ENCODE measurements around the gene ZNF219. TPM values are rescaled to one million over a fixed set of nuclear protein-coding genes. Genes with fewer than 3 reads are reported as not detected.
"Not testable (repeated sequence)": the region's sequence is repeated elsewhere in the genome, so short reads cannot be mapped to it uniquely, and the experiment has no call there.

The ZNF219 gene
- total and polyA plus RNA-seq, 10 donors, result 5.5 to 26.7 (median 12.1) TPM

DNA sequence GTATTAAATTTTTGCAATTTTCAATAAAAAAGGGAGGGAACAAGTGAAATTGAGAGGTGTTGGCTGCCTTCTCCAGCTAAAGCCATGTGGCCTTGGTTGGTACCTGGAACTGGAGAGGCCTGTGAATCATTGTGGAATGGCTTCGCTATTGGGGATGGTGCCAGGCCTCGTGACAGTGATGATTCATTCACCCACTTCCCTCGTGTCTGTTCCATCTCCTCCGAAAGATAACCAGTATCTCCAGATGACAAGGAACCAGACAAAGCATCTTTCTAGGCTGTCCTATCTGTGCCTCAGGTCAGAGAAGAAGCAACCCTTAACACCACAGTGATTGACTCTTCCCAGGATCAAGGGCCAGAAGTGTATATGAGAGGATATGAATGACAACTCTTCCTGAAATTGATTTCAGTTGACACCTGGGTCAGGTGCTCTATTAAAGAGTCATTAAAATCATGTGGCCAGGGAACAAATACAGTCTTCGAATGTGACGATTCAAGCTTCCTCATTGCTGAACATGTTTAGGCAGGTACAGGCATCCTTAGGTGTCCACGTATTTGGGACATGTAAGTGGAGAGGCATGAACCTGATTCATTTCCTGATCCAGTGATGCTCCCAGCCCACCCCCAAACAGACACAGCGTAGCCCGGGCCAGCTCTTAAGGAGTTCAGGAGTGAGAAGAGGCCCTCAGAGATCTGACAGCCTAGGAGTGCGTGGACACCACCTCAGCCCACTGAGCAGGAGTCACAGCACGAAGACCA, 56.6 kb downstream of the ZNF219 start, which contains the start of gene RNASE7:
Gene RNASE7 (plus strand): TSS at position 687 of the 758 bp plus-strand sequence. CDS start 631 bp downstream, outside the sequence.
- Histone ChIP-seq H3K9me3 (no peaks in the 10 kb centered on the region), H3K27me3 (replicated peaks in 1 of 7) (no peaks in the 10 kb centered on the region), H3K27ac (peak within 1 kb of the TSS in 5 of 8 donors; percentile 52 to 72 (median 59)), H3K4me3 (no peak within 1 kb of the TSS), H3K4me1 (peaks cover 14 to 53% (median 35%) of the 10 kb centered on the region in 6 donors), H3K36me3 (no peaks in the 10 kb centered on the region)
- WGBS, 5 donors, result 64 to 83% (median 68%) methylated on average over 11 of the region's 11 CpGs
- intact Hi-C loops (cut with DNase I; ENCODE audit: low total_unique reads), result no loop called here
- peak; percentile 20 for DNase-seq
- TF ChIP-seq POLR2A (IDR thresholded peaks at IDR 0.05), result no peak
- TF ChIP-seq, protein P1, sequence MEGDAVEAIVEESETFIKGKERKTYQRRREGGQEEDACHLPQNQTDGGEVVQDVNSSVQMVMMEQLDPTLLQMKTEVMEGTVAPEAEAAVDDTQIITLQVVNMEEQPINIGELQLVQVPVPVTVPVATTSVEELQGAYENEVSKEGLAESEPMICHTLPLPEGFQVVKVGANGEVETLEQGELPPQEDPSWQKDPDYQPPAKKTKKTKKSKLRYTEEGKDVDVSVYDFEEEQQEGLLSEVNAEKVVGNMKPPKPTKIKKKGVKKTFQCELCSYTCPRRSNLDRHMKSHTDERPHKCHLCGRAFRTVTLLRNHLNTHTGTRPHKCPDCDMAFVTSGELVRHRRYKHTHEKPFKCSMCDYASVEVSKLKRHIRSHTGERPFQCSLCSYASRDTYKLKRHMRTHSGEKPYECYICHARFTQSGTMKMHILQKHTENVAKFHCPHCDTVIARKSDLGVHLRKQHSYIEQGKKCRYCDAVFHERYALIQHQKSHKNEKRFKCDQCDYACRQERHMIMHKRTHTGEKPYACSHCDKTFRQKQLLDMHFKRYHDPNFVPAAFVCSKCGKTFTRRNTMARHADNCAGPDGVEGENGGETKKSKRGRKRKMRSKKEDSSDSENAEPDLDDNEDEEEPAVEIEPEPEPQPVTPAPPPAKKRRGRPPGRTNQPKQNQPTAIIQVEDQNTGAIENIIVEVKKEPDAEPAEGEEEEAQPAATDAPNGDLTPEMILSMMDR (IDR thresholded peaks at IDR 0.05 in 8 of 11, conservative IDR thresholded peaks at IDR 0.05 in 3 of 11), result no peak
- TF ChIP-seq POLR2AphosphoS5 (IDR thresholded peaks at IDR 0.05), result no peak

DNA sequence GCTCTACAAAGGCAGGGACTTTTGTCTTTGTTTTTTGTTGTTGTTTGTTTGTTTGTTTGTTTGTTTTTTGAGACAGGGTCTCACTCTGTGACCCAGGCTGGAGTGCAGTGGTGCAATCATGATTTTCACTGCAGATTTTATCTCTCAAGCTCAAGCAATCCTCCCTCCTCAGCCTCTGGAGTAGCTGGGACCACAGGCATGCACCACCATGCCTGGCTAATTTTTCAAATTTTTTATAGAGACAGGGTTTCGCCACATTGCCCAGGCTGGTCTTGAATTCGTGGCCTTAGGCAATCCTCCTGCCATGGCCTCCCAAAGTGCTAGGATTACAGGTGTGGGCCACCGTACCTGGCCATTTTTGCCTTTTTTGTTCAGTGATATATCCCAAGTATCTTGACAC, 57.5 kb downstream of the ZNF219 start:
- 78 to 88% (median 83%) methylated on average over 3 of the region's 3 CpGs for WGBS, 5 donors
- peaks cover 14 to 53% (median 35%) of the 10 kb centered on the region in 6 donors for H3K4me1 ChIP-seq
- peak; percentile 16 for DNase-seq
- intact Hi-C loops (cut with DNase I; ENCODE audit: low total_unique reads); H3K27me3 ChIP-seq (replicated peaks in 1 of 7); H3K27ac ChIP-seq; H3K4me3 ChIP-seq; H3K36me3 ChIP-seq; H3K9me3 ChIP-seq: not testable (repeated sequence)

DNA sequence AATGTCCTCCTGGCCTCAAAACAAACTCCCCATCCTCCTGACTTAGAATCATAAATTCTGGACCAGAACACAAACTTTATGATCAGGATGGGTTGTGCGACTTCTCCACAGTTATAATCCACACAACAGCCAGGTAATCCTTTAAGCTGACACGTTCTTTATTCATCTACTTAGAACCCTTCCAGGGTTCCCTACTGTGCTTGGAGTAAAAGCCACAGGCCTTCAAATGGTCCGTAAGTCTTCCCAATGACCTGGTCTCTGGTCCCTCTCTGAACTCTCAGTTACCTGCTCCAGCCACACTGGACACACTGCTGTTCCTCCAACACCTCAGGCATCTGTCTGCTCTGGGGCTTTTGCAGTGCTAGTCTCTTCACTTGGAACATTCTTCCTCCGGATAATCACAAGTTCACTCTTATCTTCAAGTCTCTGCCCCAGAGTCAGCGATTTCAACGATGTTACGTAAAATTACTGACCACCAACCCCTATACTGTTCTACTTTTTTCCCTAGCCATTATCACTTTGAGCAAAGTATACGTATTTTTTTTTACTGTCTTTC, 58.0 kb downstream of the ZNF219 start:
- Histone ChIP-seq H3K27me3 (replicated peaks in 1 of 7) (no peaks in the 10 kb centered on the region), H3K27ac (peak overlapping the region in 1 of 8 donors; percentile 76), H3K4me3 (no peak overlapping the region), H3K4me1 (peaks cover 14 to 53% (median 35%) of the 10 kb centered on the region in 6 donors), H3K9me3 (no peaks in the 10 kb centered on the region), H3K36me3 (no peaks in the 10 kb centered on the region)
- intact Hi-C loops (cut with DNase I; ENCODE audit: low total_unique reads), result no loop called here
- WGBS, 5 donors, result 71 to 86% (median 79%) methylated on average over 8 of the region's 8 CpGs
- peak; percentile 19 for DNase-seq
- TF ChIP-seq POLR2AphosphoS5 (IDR thresholded peaks at IDR 0.05), result no peak
- TF ChIP-seq, protein P1 (IDR thresholded peaks at IDR 0.05 in 8 of 11, conservative IDR thresholded peaks at IDR 0.05 in 3 of 11), result no peak
- no peak for TF ChIP-seq POLR2A (IDR thresholded peaks at IDR 0.05)

Small RNA genes within 50 kb of the gene (small RNA-seq; reads per million reads assigned to genes)
- gene RNU6-252P, result 0 reads per million in 4 donors

Other genes with a start within 250 kb of the ZNF219 start
- 10 to 100 TPM in 2 of 7 donors, 1 to 10 TPM in 5; 1.4 to 24.0 (median 2.7) TPM for gene RNASE3, start 207.3 kb downstream of the ZNF219 start, total RNA-seq
- 1 to 10 TPM in 2 of 3 donors, under 1 TPM in 1; 0.62 to 2.8 (median 2.4) TPM for gene RNASE3, start 207.3 kb downstream of the ZNF219 start, polyA plus RNA-seq
- 10 to 100 TPM in 6 of 7 donors, 1 to 10 TPM in 1; 8.8 to 27.6 (median 15.1) TPM for gene RNASE2, start 143.2 kb downstream of the ZNF219 start, total RNA-seq
- gene RNASE2, start 143.2 kb downstream of the ZNF219 start, polyA plus RNA-seq, result 10 to 100 TPM in 1 of 3 donors, 1 to 10 TPM in 2; 4.5 to 11.3 (median 6.7) TPM
- gene METTL17, start 108.7 kb downstream of the ZNF219 start, total RNA-seq, result 100 to 1,000 TPM in 2 of 7 donors, 10 to 100 TPM in 5; 58.9 to 119 (median 73.0) TPM
- 10 to 100 TPM; 72.8 to 92.1 (median 82.2) TPM for gene METTL17, start 108.7 kb downstream of the ZNF219 start, polyA plus RNA-seq
- under 1 TPM in 1 of 7 donors, not detected in 6; 0.23 TPM for gene SLC39A2, start 99.4 kb downstream of the ZNF219 start, total RNA-seq
- under 1 TPM; 0.06 to 0.16 (median 0.15) TPM for gene SLC39A2, start 99.4 kb downstream of the ZNF219 start, polyA plus RNA-seq
- gene NDRG2, start 73.6 kb downstream of the ZNF219 start, total RNA-seq, result 100 to 1,000 TPM; 101 to 335 (median 270) TPM
- gene NDRG2, start 73.6 kb downstream of the ZNF219 start, polyA plus RNA-seq, result 100 to 1,000 TPM in 1 of 3 donors, 10 to 100 TPM in 2; 72.4 to 174 (median 74.1) TPM
- gene TPPP2, start 68.4 kb downstream of the ZNF219 start, total RNA-seq, result under 1 TPM in 3 of 7 donors, not detected in 4; 0.57 to 0.91 (median 0.76) TPM
- under 1 TPM in 2 of 3 donors, not detected in 1; 0.09 to 0.22 TPM for gene TPPP2, start 68.4 kb downstream of the ZNF219 start, polyA plus RNA-seq
- under 1 TPM in 1 of 7 donors, not detected in 6; 0.30 TPM for gene RNASE13, start 63.8 kb downstream of the ZNF219 start, total RNA-seq
- not detected for gene RNASE13, start 63.8 kb downstream of the ZNF219 start, polyA plus RNA-seq
- gene RNASE7, start 56.3 kb downstream of the ZNF219 start, total RNA-seq, result not detected
- gene RNASE7, start 56.3 kb downstream of the ZNF219 start, polyA plus RNA-seq, result not detected
- not detected for gene RNASE8, start 40.8 kb downstream of the ZNF219 start, total RNA-seq
- not detected for gene RNASE8, start 40.8 kb downstream of the ZNF219 start, polyA plus RNA-seq
- gene ARHGEF40, start 28.4 kb downstream of the ZNF219 start, total RNA-seq, result 100 to 1,000 TPM in 4 of 7 donors, 10 to 100 TPM in 3; 57.0 to 151 (median 102) TPM
- gene ARHGEF40, start 28.4 kb downstream of the ZNF219 start, polyA plus RNA-seq, result 10 to 100 TPM in 2 of 3 donors, 1 to 10 TPM in 1; 9.8 to 47.1 (median 17.7) TPM
- 1 to 10 TPM in 1 of 7 donors, under 1 TPM in 1, not detected in 5; 0.57 to 1.5 TPM for gene TMEM253, start 2.4 kb upstream of the ZNF219 start, total RNA-seq
- under 1 TPM; 0.11 to 0.29 (median 0.15) TPM for gene TMEM253, start 2.4 kb upstream of the ZNF219 start, polyA plus RNA-seq
- gene OR5AU1, start 57.4 kb upstream of the ZNF219 start, total RNA-seq, result not detected
- gene OR5AU1, start 57.4 kb upstream of the ZNF219 start, polyA plus RNA-seq, result not detected
- gene HNRNPC, start 170.8 kb upstream of the ZNF219 start, total RNA-seq, result 100 to 1,000 TPM; 374 to 648 (median 506) TPM
- 100 to 1,000 TPM; 497 to 824 (median 677) TPM for gene HNRNPC, start 170.8 kb upstream of the ZNF219 start, polyA plus RNA-seq
- 1 to 10 TPM in 3 of 7 donors, under 1 TPM in 4; 0.33 to 4.0 (median 0.87) TPM for gene RPGRIP1, start 181.4 kb upstream of the ZNF219 start, total RNA-seq
- 1 to 10 TPM in 1 of 3 donors, under 1 TPM in 2; 0.46 to 1.3 (median 0.61) TPM for gene RPGRIP1, start 181.4 kb upstream of the ZNF219 start, polyA plus RNA-seq